AG10803 (cell line): ENCODE data around the gene RAD51B.

Source experiments
- DNase-seq: peaks from one replicate; pipeline ENCODE4 v3.0.0; 2010; ENCODE audit warnings: low read depth
- H3K4me3 ChIP-seq: 2 replicates; pipeline ENCODE4 v1.5.1; 2011; ENCODE audit warnings: mild to moderate bottlenecking, low read length, control low read depth
- CTCF ChIP-seq: conservative IDR thresholded peaks from 2 replicates; pipeline ENCODE4 v1.5.1; 2011; ENCODE audit warnings: mild to moderate bottlenecking, low read length, control low read depth, inconsistent platforms

RAD51B gene

GRCh38 chr14:68690089-68690958, 870.7 kb downstream of the RAD51B start:
- no peak overlapping the region for H3K4me3 ChIP-seq
- DNase-seq, result no peak
- TF ChIP-seq CTCF, result no peak

- no peak for DNase-seq
- TF ChIP-seq CTCF, result no peak
- H3K4me3 ChIP-seq, result no peak overlapping the region
Measured at GRCh38 chr14:68691031-68691791, 871.6 kb downstream of the RAD51B start.

GRCh38 chr14:68691792-68692118, 872.2 kb downstream of the RAD51B start:
- H3K4me3 ChIP-seq, result no peak overlapping the region
- TF ChIP-seq CTCF, result no peak
- no peak for DNase-seq

- peak; percentile 78 for DNase-seq
- TF ChIP-seq CTCF, result no peak
- H3K4me3 ChIP-seq, result no peak overlapping the region
Measured at GRCh38 chr14:68692216-68692615, 872.6 kb downstream of the RAD51B start.

GRCh38 chr14:68692916-68693771, 873.6 kb downstream of the RAD51B start:
- DNase-seq, result peak; percentile 94
- TF ChIP-seq CTCF, result no peak

GRCh38 chr14:68693926-68694325, 874.3 kb downstream of the RAD51B start:
- TF ChIP-seq CTCF, result no peak
- no peak for DNase-seq
- H3K4me3 ChIP-seq, result no peak overlapping the region

More at GRCh38 chr14:68692916-68693771, 873.6 kb downstream of the RAD51B start:
- no peak overlapping the region; the same call in 1 of the 2 replicates for H3K4me3 ChIP-seq
